Caco-2 (cell line): ENCODE measurements around the gene PCDH1. TPM values are rescaled to one million over a fixed set of nuclear protein-coding genes. Genes with fewer than 3 reads are reported as not detected.

ENCODE experiments used
- BruUV-seq: library from RNA; stranded (reverse); fragments of 400-500 nt; replicated peaks from 2 replicates; lab custom pipeline; 2021; lab: Mats Ljungman, UMichigan
- CTCF ChIA-PET: fragments of 300-600 bp; sonication (Branson Sonifier 250); formaldehyde crosslinking; loops from one replicate; lab custom pipeline; 2022; ENCODE audit warnings: antibody characterized with exemption; lab: Charles Lee
- POLR2A ChIA-PET: fragments of 300-600 bp; sonication (Branson Sonifier 250); formaldehyde crosslinking; loops from one replicate; lab custom pipeline; 2022; ENCODE audit warnings: antibody characterized with exemption; lab: Charles Lee
- DNase-seq, 2 experiments: peaks; one replicate each; pipeline versions ENCODE4 v3.0.0 to v3.0.0-alpha.2; 2020 to 2022
- H3K27me3 ChIP-seq: replicated peaks from 2 replicates; pipeline ENCODE4 v1.6.0; 2011; ENCODE audit warnings: low read length; ENCODE audit not compliant: control insufficient read depth, insufficient read depth
- H3K36me3 ChIP-seq: 2 replicates; pipeline ENCODE4 v1.5.1; 2011; ENCODE audit warnings: low read length; ENCODE audit not compliant: control insufficient read depth, insufficient read depth
- H3K4me1 ChIP-seq: fragments of 250-450 bp; sonication (Bioruptor Pico); 2 replicates; pipeline ENCODE4 v1.5.1; 2020; ENCODE audit warnings: mild to moderate bottlenecking
- H3K4me3 ChIP-seq: 2 replicates; pipeline ENCODE4 v1.5.1; 2011; ENCODE audit warnings: low read depth, mild to moderate bottlenecking, control low read depth, low read length
- H3K9me3 ChIP-seq: fragments of 250-450 bp; sonication (Bioruptor Pico); 2 replicates; pipeline ENCODE4 v1.5.1; 2020; ENCODE audit warnings: mild to moderate bottlenecking, moderate library complexity
- H3K27ac Mint-ChIP-seq: one replicate; pipeline ENCODE4 v1.8.0; 2022; ENCODE audit warnings: mixed read lengths; ENCODE audit not compliant: unreplicated experiment
- H3K27me3 Mint-ChIP-seq: one replicate; pipeline ENCODE4 v1.8.0; 2022; ENCODE audit warnings: mixed read lengths; ENCODE audit not compliant: insufficient read depth, unreplicated experiment
- H3K36me3 Mint-ChIP-seq: one replicate; pipeline ENCODE4 v1.8.0; 2022; ENCODE audit warnings: mild to moderate bottlenecking, mixed read lengths; ENCODE audit not compliant: insufficient read depth, unreplicated experiment
- H3K4me1 Mint-ChIP-seq: one replicate; pipeline ENCODE4 v1.8.0; 2022; ENCODE audit warnings: low read depth, mixed read lengths; ENCODE audit not compliant: unreplicated experiment
- H3K4me3 Mint-ChIP-seq: one replicate; pipeline ENCODE4 v1.8.0; 2022; ENCODE audit warnings: mild to moderate bottlenecking, moderate library complexity, mixed read lengths; ENCODE audit not compliant: unreplicated experiment
- H3K9me3 Mint-ChIP-seq: one replicate; pipeline ENCODE4 v1.8.0; 2022; ENCODE audit warnings: mixed read lengths; ENCODE audit not compliant: unreplicated experiment
- intact Hi-C: fragments of 100-400 bp; cut with micrococcal nuclease; formaldehyde crosslinking; loops from one replicate; pipeline ENCODE4 v1.10.0; 2022; ENCODE audit not compliant: unreplicated experiment
- total RNA-seq: library from RNA; stranded (reverse); gene quantifications from 2 replicates; pipeline ENCODE4 v1.2.3, GENCODE V29; 2022
- TF ChIP-seq, protein P1 (sequence below), 2 experiments: fragments of 200-600 bp in 1 of 2; IDR thresholded peaks; 1 replicate in 1 of 2; 2 replicates in 1 of 2; pipeline versions ENCODE4 v1.5.1 to v1.8.0; 2011 to 2022; ENCODE audit warnings: antibody characterized with exemption in 1 of 2, control low read depth in 1 of 2, inconsistent platforms in 1 of 2, low read depth in 1 of 2, low read length in 1 of 2, mild to moderate bottlenecking in 1 of 2, moderate library complexity in 1 of 2; ENCODE audit not compliant: insufficient read depth in 1 of 2, severe bottlenecking in 1 of 2, unreplicated experiment in 1 of 2

Gene PCDH1
- total RNA-seq, 1 experiment from 2014 or later = 1.5 TPM

DNA sequence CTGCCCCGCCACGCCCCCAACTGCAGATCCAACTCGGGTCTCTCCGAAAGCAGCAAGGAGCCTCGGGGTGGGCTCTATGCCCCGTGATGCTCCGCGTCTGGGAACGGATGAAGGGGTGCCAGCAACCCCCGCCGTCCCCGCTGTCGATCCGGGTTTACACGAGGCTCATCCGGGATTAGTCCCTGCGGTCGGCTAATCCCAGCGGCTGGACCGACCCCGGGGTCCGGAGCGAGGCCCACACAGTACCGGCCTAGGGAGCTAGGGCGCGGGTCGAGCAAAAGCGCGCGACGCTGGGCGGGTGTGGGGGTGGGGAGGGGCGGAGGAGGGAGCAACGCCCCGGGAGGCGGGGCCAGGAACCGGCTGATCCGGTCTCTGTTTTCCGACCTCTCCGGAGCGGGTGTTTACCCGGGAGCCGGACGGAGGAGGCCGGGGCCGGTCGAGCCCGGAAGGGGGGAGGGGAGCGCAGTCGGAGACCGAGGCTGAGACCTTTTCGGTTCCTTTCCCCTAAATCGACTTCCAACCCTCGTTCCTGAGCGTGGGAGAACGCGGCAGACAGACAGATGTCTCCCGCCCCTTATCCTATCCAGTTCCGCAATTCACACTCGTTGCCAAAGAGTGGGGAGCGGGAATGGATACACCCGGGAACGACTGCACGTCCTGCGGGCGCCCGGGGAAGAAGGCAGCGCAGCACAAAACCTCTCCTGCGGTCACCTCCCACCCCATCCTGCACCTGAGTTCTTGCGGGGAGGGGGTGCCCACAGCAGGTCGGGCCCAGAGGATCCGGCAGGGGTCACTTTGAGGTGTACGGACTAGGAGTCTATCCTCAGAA, 28.6 kb downstream of the PCDH1 start:
- intact Hi-C loops = loop anchor here (1.0 to 2.0 kb wide), 3 partner anchors 25 to 30 kb away; no protein-coding TSS in a partner anchor
- no peaks in the 10 kb centered on the region for H3K27me3 Mint-ChIP-seq
- ChIA-PET CTCF (interaction anchor here (1.0 to 1.2 kb wide), 3 partner anchors 24 to 35 kb away, joined by 3 to 7 read pairs (median 6); no protein-coding TSS in a partner anchor), POLR2A (interaction anchor here (0.6 to 1.2 kb wide), 3 partner anchors 29 to 1603 kb away, joined by 3 to 4 read pairs (median 4); partner anchors contain the start of genes DELE1 and PCDH1)
- peak; percentile 94 to 95 for DNase-seq
- TF ChIP-seq, protein P1, sequence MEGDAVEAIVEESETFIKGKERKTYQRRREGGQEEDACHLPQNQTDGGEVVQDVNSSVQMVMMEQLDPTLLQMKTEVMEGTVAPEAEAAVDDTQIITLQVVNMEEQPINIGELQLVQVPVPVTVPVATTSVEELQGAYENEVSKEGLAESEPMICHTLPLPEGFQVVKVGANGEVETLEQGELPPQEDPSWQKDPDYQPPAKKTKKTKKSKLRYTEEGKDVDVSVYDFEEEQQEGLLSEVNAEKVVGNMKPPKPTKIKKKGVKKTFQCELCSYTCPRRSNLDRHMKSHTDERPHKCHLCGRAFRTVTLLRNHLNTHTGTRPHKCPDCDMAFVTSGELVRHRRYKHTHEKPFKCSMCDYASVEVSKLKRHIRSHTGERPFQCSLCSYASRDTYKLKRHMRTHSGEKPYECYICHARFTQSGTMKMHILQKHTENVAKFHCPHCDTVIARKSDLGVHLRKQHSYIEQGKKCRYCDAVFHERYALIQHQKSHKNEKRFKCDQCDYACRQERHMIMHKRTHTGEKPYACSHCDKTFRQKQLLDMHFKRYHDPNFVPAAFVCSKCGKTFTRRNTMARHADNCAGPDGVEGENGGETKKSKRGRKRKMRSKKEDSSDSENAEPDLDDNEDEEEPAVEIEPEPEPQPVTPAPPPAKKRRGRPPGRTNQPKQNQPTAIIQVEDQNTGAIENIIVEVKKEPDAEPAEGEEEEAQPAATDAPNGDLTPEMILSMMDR (IDR thresholded peaks at IDR 0.05; ENCODE audit: insufficient read depth in 1 of 2, low read depth in 1 of 2, low read length in 1 of 2, severe bottlenecking in 1 of 2, unreplicated experiment in 1 of 2) = no peak
- H3K27ac Mint-ChIP-seq = peak overlapping the region; percentile 69
- peaks cover 24% of the 10 kb centered on the region for H3K4me1 Mint-ChIP-seq
- Histone ChIP-seq H3K9me3 (no peaks in the 10 kb centered on the region), H3K4me3 (peak overlapping the region; percentile 79), H3K4me1 (peaks cover 30% of the 10 kb centered on the region), H3K36me3 (no peaks in the 10 kb centered on the region), H3K27me3 (no peaks in the 10 kb centered on the region)
- TSS peak; percentile 96 for BruUV-seq
- H3K9me3 Mint-ChIP-seq = no peaks in the 10 kb centered on the region
- peaks cover 7% of the 10 kb centered on the region for H3K36me3 Mint-ChIP-seq
- peak overlapping the region; percentile 79 for H3K4me3 Mint-ChIP-seq

DNA sequence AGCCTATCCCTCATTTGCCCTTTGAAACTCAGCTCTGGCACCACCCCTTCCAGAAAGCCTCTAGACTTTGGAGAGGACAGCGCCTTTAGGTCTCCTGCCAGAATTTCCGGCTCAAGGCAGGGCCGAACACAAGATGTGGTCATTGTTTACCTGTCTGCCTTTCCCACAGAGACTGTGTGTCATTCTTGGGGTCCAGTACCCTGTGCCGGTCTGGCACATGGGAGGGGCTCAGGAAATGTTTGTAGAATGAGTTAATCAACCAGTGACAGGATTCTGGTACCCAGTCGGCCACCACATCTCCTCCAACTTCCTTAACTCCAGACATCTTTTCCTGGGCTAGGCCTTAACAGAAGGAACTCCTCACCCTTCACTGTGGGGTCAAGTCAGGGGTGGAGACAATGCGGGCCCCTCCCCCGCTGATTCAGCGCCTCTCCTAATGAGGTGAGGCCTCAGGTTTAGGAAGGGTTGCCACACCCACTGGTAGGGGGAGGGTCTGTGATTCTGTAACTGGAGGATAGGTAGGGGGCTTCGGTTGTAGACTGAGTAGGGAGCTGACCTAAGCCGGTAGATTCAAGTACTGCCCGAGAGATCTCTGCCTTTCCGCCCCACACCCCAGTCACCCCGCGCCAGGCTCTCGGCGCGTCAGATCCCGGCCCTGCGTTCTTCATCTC, 29.3 kb downstream of the PCDH1 start:
- TF ChIP-seq, protein P1 (IDR thresholded peaks at IDR 0.05; ENCODE audit: insufficient read depth in 1 of 2, low read depth in 1 of 2, low read length in 1 of 2, severe bottlenecking in 1 of 2, unreplicated experiment in 1 of 2) = no peak
- intact Hi-C loops = loop anchor here (1.0 to 2.0 kb wide), 3 partner anchors 25 to 30 kb away; no protein-coding TSS in a partner anchor
- TSS peak; percentile 80 for BruUV-seq
- H3K9me3 Mint-ChIP-seq = no peaks in the 10 kb centered on the region
- ChIA-PET CTCF (interaction anchor here (1.0 to 1.2 kb wide), 3 partner anchors 23 to 34 kb away, joined by 3 to 7 read pairs (median 6); no protein-coding TSS in a partner anchor), POLR2A (interaction anchor here (0.6 kb wide), 2 partner anchors 198 to 1602 kb away, joined by 3 to 4 read pairs; partner anchors contain the start of gene FCHSD1)
- H3K27ac Mint-ChIP-seq = peak overlapping the region; percentile 69
- peaks cover 28% of the 10 kb centered on the region for H3K4me1 Mint-ChIP-seq
- Histone ChIP-seq H3K36me3 (no peaks in the 10 kb centered on the region), H3K9me3 (no peaks in the 10 kb centered on the region), H3K4me3 (peak overlapping the region; percentile 79), H3K4me1 (peaks cover 36% of the 10 kb centered on the region), H3K27me3 (no peaks in the 10 kb centered on the region)
- H3K36me3 Mint-ChIP-seq = peaks cover 7% of the 10 kb centered on the region
- peak overlapping the region; percentile 79 for H3K4me3 Mint-ChIP-seq
- no peaks in the 10 kb centered on the region for H3K27me3 Mint-ChIP-seq
- peak; percentile 72 to 85 for DNase-seq

DNA sequence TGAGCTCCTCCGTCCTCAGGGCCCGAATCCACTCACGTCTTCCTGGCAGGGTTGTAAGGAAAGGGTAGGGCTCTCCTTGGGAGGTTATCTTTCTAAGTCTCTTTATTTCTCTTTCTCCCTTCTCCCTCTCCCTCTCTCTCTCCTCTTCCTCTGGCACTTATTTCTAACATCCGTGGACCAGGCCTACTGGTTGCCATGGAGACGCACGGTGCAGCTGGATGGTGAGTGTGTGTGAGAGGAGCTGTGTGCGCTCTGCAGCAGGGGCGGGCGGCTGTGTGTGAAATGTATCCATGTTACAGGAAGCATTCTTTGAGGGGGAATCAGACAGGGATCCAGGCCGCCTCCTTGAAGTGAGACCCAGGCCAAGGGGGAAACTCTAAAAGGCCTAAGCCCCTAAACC, 32.2 kb downstream of the PCDH1 start:
- Mint-ChIP-seq H3K27me3 (no peaks in the 10 kb centered on the region), H3K36me3 (peaks cover 7% of the 10 kb centered on the region), H3K27ac (no peak overlapping the region), H3K4me3 (no peak overlapping the region), H3K4me1 (peaks cover 33% of the 10 kb centered on the region), H3K9me3 (no peaks in the 10 kb centered on the region)
- intact Hi-C loops = no loop called here
- ChIA-PET CTCF (interaction anchor here (0.6 to 2.1 kb wide), 4 partner anchors 20 to 96 kb away, joined by 3 to 13 read pairs (median 4); partner anchors contain the start of gene PCDH1), POLR2A (interaction anchor here (0.6 kb wide), 1 partner anchor 166 kb away, joined by 7 read pairs; no protein-coding TSS in a partner anchor)
- no peaks in the 10 kb centered on the region for H3K36me3 ChIP-seq
- no peaks in the 10 kb centered on the region for H3K27me3 ChIP-seq
- H3K9me3 ChIP-seq = no peaks in the 10 kb centered on the region
- no TSS peak for BruUV-seq
- H3K4me1 ChIP-seq = peaks cover 34% of the 10 kb centered on the region
- TF ChIP-seq, protein P1 (IDR thresholded peaks at IDR 0.05; ENCODE audit: insufficient read depth in 1 of 2, low read depth in 1 of 2, low read length in 1 of 2, severe bottlenecking in 1 of 2, unreplicated experiment in 1 of 2) = no peak
- no peak overlapping the region for H3K4me3 ChIP-seq
- no peak for DNase-seq
